ENCODE data around the gene ZNF232. TPM values are rescaled to one million over a fixed set of nuclear protein-coding genes. Genes with fewer than 3 reads are reported as not detected.

Gene ZNF232
- total RNA-seq, 2 experiments from 2014 or later, result 16.1 to 16.2 TPM

GRCh38 chr17:5120036-5120435, 8.4 kb upstream of the ZNF232 start:
- CTCF ChIA-PET, result no interaction called here
- POLR2A ChIA-PET, result no interaction called here
- Mint-ChIP-seq H3K4me1 (no peaks in the 10 kb centered on the region), H3K27me3 (peaks cover 46% of the 10 kb centered on the region), H3K4me3 (no peak overlapping the region), H3K27ac (no peak overlapping the region), H3K36me3 (ENCODE audit: low read depth) (peaks cover 4% of the 10 kb centered on the region), H3K9me3 (ENCODE audit: low read depth) (peaks cover 2% of the 10 kb centered on the region)
- DNase-seq, result no peak
- no peak for ATAC-seq
- intact Hi-C loops (cut with DNase I, micrococcal nuclease), result no loop called here

- peaks cover 35% of the 10 kb centered on the region for H3K27me3 Mint-ChIP-seq
- H3K9me3 Mint-ChIP-seq (ENCODE audit: low read depth), result peaks cover 2% of the 10 kb centered on the region
- peaks cover under 1% of the 10 kb centered on the region for H3K4me1 Mint-ChIP-seq
- CTCF ChIA-PET, result interaction anchor here (0.6 kb wide), 1 partner anchor 272 kb away, joined by 3 read pairs; no protein-coding TSS in a partner anchor
- H3K36me3 Mint-ChIP-seq (ENCODE audit: low read depth), result peaks cover 20% of the 10 kb centered on the region
- no peak for ATAC-seq
- intact Hi-C loops (cut with DNase I, micrococcal nuclease), result no loop called here
- POLR2A ChIA-PET, result no interaction called here
- no peak overlapping the region for H3K27ac Mint-ChIP-seq
- no peak overlapping the region for H3K4me3 Mint-ChIP-seq
- no peak for DNase-seq
Measured at GRCh38 chr17:5118219-5118618, 6.5 kb upstream of the ZNF232 start.

- ATAC-seq, result no peak
- peak; percentile 17 for DNase-seq
- Mint-ChIP-seq H3K36me3 (ENCODE audit: low read depth) (peaks cover 25% of the 10 kb centered on the region), H3K4me3 (no peak within 1 kb of the TSS), H3K27me3 (peaks cover 25% of the 10 kb centered on the region), H3K27ac (no peak within 1 kb of the TSS), H3K9me3 (ENCODE audit: low read depth) (peaks cover 2% of the 10 kb centered on the region), H3K4me1 (peaks cover 6% of the 10 kb centered on the region)
- intact Hi-C loops (cut with DNase I, micrococcal nuclease), result no loop called here
- POLR2A ChIA-PET, result no interaction called here
- CTCF ChIA-PET, result no interaction called here
Measured at GRCh38 chr17:5115673-5116651, 4.3 kb upstream of the ZNF232 start, which contains the start of gene USP6. Gene USP6, plus strand, starts transcription at chr17:5116032. Its CDS starts 14,336 bp downstream, at chr17:5130368.

GRCh38 chr17:5110816-5111215, 862 bp downstream of the ZNF232 start:
- peaks cover 72% of the 10 kb centered on the region for H3K36me3 Mint-ChIP-seq (ENCODE audit: low read depth)
- intact Hi-C loops (cut with DNase I, micrococcal nuclease), result loop anchor here (1.0 to 5.0 kb wide), 11 partner anchors 32 to 380 kb away; partner anchors contain the start of genes ZFP3 (in 2 of the 2), DHX33 (in 1 of the 2), INCA1 (in 1 of the 2) and KIF1C (in 1 of the 2)
- peaks cover 27% of the 10 kb centered on the region for H3K4me1 Mint-ChIP-seq
- ChIA-PET POLR2A (no interaction called here), CTCF (interaction anchor here (0.6 to 1.7 kb wide), 9 partner anchors 11 to 204 kb away, joined by 3 to 7 read pairs (median 3); partner anchors contain the start of gene ZFP3)
- peak overlapping the region; percentile 83 for H3K4me3 Mint-ChIP-seq
- ATAC-seq, result no peak
- peaks cover 6% of the 10 kb centered on the region for H3K27me3 Mint-ChIP-seq
- peaks cover 1% of the 10 kb centered on the region for H3K9me3 Mint-ChIP-seq (ENCODE audit: low read depth)
- peak overlapping the region; percentile 73 for H3K27ac Mint-ChIP-seq
- DNase-seq, result peak; percentile 37

GRCh38 chr17:5100832-5101231, 10.8 kb downstream of the ZNF232 start:
- Mint-ChIP-seq H3K4me3 (no peak overlapping the region), H3K27ac (no peak overlapping the region), H3K36me3 (ENCODE audit: low read depth) (peaks cover 25% of the 10 kb centered on the region), H3K27me3 (peaks cover 7% of the 10 kb centered on the region), H3K9me3 (ENCODE audit: low read depth) (peaks cover 14% of the 10 kb centered on the region), H3K4me1 (peaks cover 10% of the 10 kb centered on the region)
- ATAC-seq, result no peak
- POLR2A ChIA-PET, result no interaction called here
- no peak for DNase-seq
- CTCF ChIA-PET, result no interaction called here
- intact Hi-C loops (cut with DNase I, micrococcal nuclease), result no loop called here

- no peak overlapping the region for H3K27ac Mint-ChIP-seq
- intact Hi-C loops (cut with DNase I, micrococcal nuclease), result loop anchor here in 1 of 2 experiments (10.0 kb wide), 1 partner anchor 86 kb away; no protein-coding TSS in a partner anchor
- ATAC-seq (no peak), DNase-seq (no peak)
- CTCF ChIA-PET, result interaction anchor here (1.0 kb wide), 1 partner anchor 12 kb away, joined by 4 read pairs; no protein-coding TSS in a partner anchor
- H3K4me3 Mint-ChIP-seq, result no peak overlapping the region
- peaks cover 7% of the 10 kb centered on the region for H3K27me3 Mint-ChIP-seq
- peaks cover 23% of the 10 kb centered on the region for H3K36me3 Mint-ChIP-seq (ENCODE audit: low read depth)
- H3K4me1 Mint-ChIP-seq, result peaks cover 10% of the 10 kb centered on the region
- POLR2A ChIA-PET, result no interaction called here
- peaks cover 18% of the 10 kb centered on the region for H3K9me3 Mint-ChIP-seq (ENCODE audit: low read depth)
Measured at GRCh38 chr17:5099271-5099670, 12.4 kb downstream of the ZNF232 start.

- intact Hi-C loops (cut with DNase I, micrococcal nuclease), result loop anchor here in 1 of 2 experiments (10.0 kb wide), 1 partner anchor 88 kb away; no protein-coding TSS in a partner anchor
- ATAC-seq (peak; percentile 55), DNase-seq (peak; percentile 60)
- Mint-ChIP-seq H3K27me3 (peaks cover 7% of the 10 kb centered on the region), H3K9me3 (ENCODE audit: low read depth) (peaks cover 33% of the 10 kb centered on the region), H3K27ac (no peak overlapping the region), H3K4me1 (peaks cover 10% of the 10 kb centered on the region), H3K36me3 (ENCODE audit: low read depth) (peaks cover 31% of the 10 kb centered on the region), H3K4me3 (peak overlapping the region; percentile 67)
- ChIA-PET POLR2A (no interaction called here), CTCF (interaction anchor here (1.5 kb wide), 1 partner anchor 19 kb away, joined by 4 read pairs; the partner anchor contains the start of gene ZFP3)
Measured at GRCh38 chr17:5097101-5097834, 14.4 kb downstream of the ZNF232 start.

- Mint-ChIP-seq H3K4me1 (peaks cover 10% of the 10 kb centered on the region), H3K27ac (no peak overlapping the region), H3K27me3 (peaks cover 7% of the 10 kb centered on the region), H3K4me3 (peak overlapping the region; percentile 67), H3K9me3 (ENCODE audit: low read depth) (peaks cover 38% of the 10 kb centered on the region), H3K36me3 (ENCODE audit: low read depth) (peaks cover 36% of the 10 kb centered on the region)
- POLR2A ChIA-PET, result no interaction called here
- ATAC-seq (no peak), DNase-seq (no peak)
- CTCF ChIA-PET, result interaction anchor here (0.7 to 1.2 kb wide), 2 partner anchors 21 to 107 kb away, joined by 3 read pairs; no protein-coding TSS in a partner anchor
- intact Hi-C loops (cut with DNase I, micrococcal nuclease), result loop anchor here in 1 of 2 experiments (10.0 kb wide), 1 partner anchor 88 kb away; no protein-coding TSS in a partner anchor
Measured at GRCh38 chr17:5096731-5097100, 15.0 kb downstream of the ZNF232 start.

GRCh38 chr17:5092218-5093010, 19.3 kb downstream of the ZNF232 start:
- ATAC-seq, result no peak
- Mint-ChIP-seq H3K9me3 (ENCODE audit: low read depth) (peaks cover 60% of the 10 kb centered on the region), H3K4me1 (peaks cover 10% of the 10 kb centered on the region), H3K27ac (no peak overlapping the region), H3K36me3 (ENCODE audit: low read depth) (peaks cover 77% of the 10 kb centered on the region), H3K27me3 (peaks cover 7% of the 10 kb centered on the region), H3K4me3 (no peak overlapping the region)
- no peak for DNase-seq
- intact Hi-C loops (cut with DNase I, micrococcal nuclease), result loop anchor here (1.0 to 10.0 kb wide), 3 partner anchors 85 to 92 kb away; no protein-coding TSS in a partner anchor
- CTCF ChIA-PET, result interaction anchor here (0.8 to 1.7 kb wide), 2 partner anchors 14 to 18 kb away, joined by 3 to 4 read pairs; partner anchors contain the start of gene ZFP3
- POLR2A ChIA-PET, result no interaction called here

GRCh38 chr17:5080591-5080990, 31.1 kb downstream of the ZNF232 start:
- ATAC-seq, result no peak
- ChIA-PET CTCF (interaction anchor here (0.5 to 0.6 kb wide), 2 partner anchors 17 to 627 kb away, joined by 3 read pairs; no protein-coding TSS in a partner anchor), POLR2A (interaction anchor here (0.7 kb wide), 1 partner anchor 59 kb away, joined by 11 read pairs; no protein-coding TSS in a partner anchor)
- peaks cover 30% of the 10 kb centered on the region for H3K4me1 Mint-ChIP-seq
- peaks cover 14% of the 10 kb centered on the region for H3K9me3 Mint-ChIP-seq (ENCODE audit: low read depth)
- H3K4me3 Mint-ChIP-seq, result no peak overlapping the region
- intact Hi-C loops (cut with DNase I, micrococcal nuclease), result no loop called here
- no peak for DNase-seq
- H3K27me3 Mint-ChIP-seq, result no peaks in the 10 kb centered on the region
- H3K36me3 Mint-ChIP-seq (ENCODE audit: low read depth), result peaks cover 41% of the 10 kb centered on the region
- no peak overlapping the region for H3K27ac Mint-ChIP-seq

All from activated CD4-positive, alpha-beta T cell treated with anti-CD3 and anti-CD28 coated beads for 36 hours (primary cell).